IMR-90 (cell line): Measurements from ENCODE around the gene BTBD9. TPM values are rescaled to one million over a fixed set of nuclear protein-coding genes. Genes with fewer than 3 reads are reported as not detected.

Source experiments
- ATAC-seq: fragments of 200-7000 bp; cut with Tn5 transposase; 2 replicates; pipeline ENCODE4 v1.9.1; 2020; ENCODE audit warnings: low read depth, mild to moderate bottlenecking, moderate library complexity
- BruUV-seq: library from RNA; stranded (reverse); fragments of 400-500 nt; replicated peaks from 2 replicates; lab custom pipeline; 2021; lab: Mats Ljungman, UMichigan
- CTCF ChIA-PET: fragments of 300-600 bp; formaldehyde crosslinking; extraction: SDS; loops from one replicate; lab custom pipeline; 2021; ENCODE audit warnings: antibody characterized with exemption; lab: Yijun Ruan, JAX
- POLR2A ChIA-PET: fragments of 300-600 bp; sonication (Branson Sonifier 250); formaldehyde crosslinking; loops from one replicate; lab custom pipeline; 2022; ENCODE audit warnings: antibody characterized with exemption; ENCODE audit not compliant: unreplicated experiment; lab: Charles Lee
- DNase-seq: peaks from one replicate; pipeline ENCODE4 v3.0.0; 2013
- H2AFZ ChIP-seq: replicated peaks from 2 replicates; pipeline ENCODE3; 2013; ENCODE audit warnings: low read length, mild to moderate bottlenecking; ENCODE audit not compliant: poor library complexity
- H2AK5ac ChIP-seq: 2 replicates; pipeline ENCODE4 v1.6.1; 2013; ENCODE audit warnings: low read depth, low read length, inconsistent platforms
- H2AK9ac ChIP-seq: replicated peaks from 2 replicates; pipeline ENCODE3; 2013; ENCODE audit warnings: mild to moderate bottlenecking, low read depth, low read length, moderate library complexity; ENCODE audit not compliant: poor library complexity
- H2BK120ac ChIP-seq: 2 replicates; pipeline ENCODE4 v1.6.1; 2013; ENCODE audit warnings: low read depth, low read length, inconsistent platforms
- H2BK15ac ChIP-seq: 3 replicates; pipeline ENCODE4 v1.6.1; 2013; ENCODE audit warnings: low read depth, low read length, inconsistent platforms
- H2BK20ac ChIP-seq: 2 replicates; pipeline ENCODE4 v1.6.1; 2013; ENCODE audit warnings: low read depth, mild to moderate bottlenecking, inconsistent platforms, low read length, moderate library complexity
- H2BK5ac ChIP-seq: 2 replicates; pipeline ENCODE4 v1.6.1; 2013; ENCODE audit warnings: mild to moderate bottlenecking, low read depth, low read length, inconsistent platforms; ENCODE audit not compliant: poor library complexity, severe bottlenecking
- H3K14ac ChIP-seq: replicated peaks from 2 replicates; pipeline ENCODE4 v1.6.1; 2013; ENCODE audit warnings: low read depth, low read length, inconsistent platforms
- H3K18ac ChIP-seq: 2 replicates; pipeline ENCODE4 v1.6.1; 2013; ENCODE audit warnings: low read depth, low read length, control low read depth
- H3K23ac ChIP-seq: 2 replicates; pipeline ENCODE4 v1.6.1; 2013; ENCODE audit warnings: low read depth, low read length, inconsistent platforms
- H3K27ac ChIP-seq: 2 replicates; pipeline ENCODE4 v1.5.1; 2013; ENCODE audit warnings: mild to moderate bottlenecking, control low read depth, low read length; ENCODE audit not compliant: insufficient read depth
- H3K27me3 ChIP-seq: 2 replicates; pipeline ENCODE4 v1.6.1; 2013; ENCODE audit warnings: low read length; ENCODE audit not compliant: control insufficient read depth, insufficient read depth
- H3K36me3 ChIP-seq: 2 replicates; pipeline ENCODE4 v1.6.1; 2013; ENCODE audit warnings: low read length, mixed read lengths; ENCODE audit not compliant: control insufficient read depth, insufficient read depth
- H3K4ac ChIP-seq: 2 replicates; pipeline ENCODE4 v1.6.1; 2013; ENCODE audit warnings: low read depth, low read length, inconsistent platforms
- H3K4me1 ChIP-seq: 2 replicates; pipeline ENCODE4 v1.6.1; 2013; ENCODE audit warnings: low read length, mixed read lengths; ENCODE audit not compliant: control insufficient read depth, insufficient read depth
- H3K4me2 ChIP-seq: 2 replicates; pipeline ENCODE4 v1.6.1; 2013; ENCODE audit warnings: low read depth, mild to moderate bottlenecking, control low read depth, low read length, moderate library complexity
- H3K4me3 ChIP-seq: 2 replicates; pipeline ENCODE4 v1.5.1; 2013; ENCODE audit warnings: low read depth, mild to moderate bottlenecking, control low read depth, low read length, moderate library complexity; ENCODE audit not compliant: insufficient read depth
- H3K56ac ChIP-seq: 2 replicates; pipeline ENCODE4 v1.6.1; 2013; ENCODE audit warnings: low read length, inconsistent platforms; ENCODE audit not compliant: insufficient read depth; ENCODE audit errors: extremely low read depth
- H3K79me1 ChIP-seq, 2 experiments: 2 replicates each; pipeline ENCODE4 v1.6.1; 2013; ENCODE audit warnings: low read length in 2 of 2, inconsistent platforms in 1 of 2, low read depth in 1 of 2
- H3K9ac ChIP-seq: 2 replicates; pipeline ENCODE4 v1.6.1; 2013; ENCODE audit warnings: low read depth, low read length, control low read depth
- H3K9me1 ChIP-seq: 2 replicates; pipeline ENCODE4 v1.6.1; 2013; ENCODE audit warnings: low read length, inconsistent platforms; ENCODE audit not compliant: insufficient read depth
- H3K9me3 ChIP-seq: 2 replicates; pipeline ENCODE4 v1.6.1; 2013; ENCODE audit warnings: low read length; ENCODE audit not compliant: control insufficient read depth, insufficient read depth
- H4K20me1 ChIP-seq: 2 replicates; pipeline ENCODE4 v1.6.1; 2013; ENCODE audit warnings: low read length, inconsistent platforms; ENCODE audit not compliant: insufficient read depth
- H4K5ac ChIP-seq: 2 replicates; pipeline ENCODE4 v1.6.1; 2013; ENCODE audit warnings: mild to moderate bottlenecking, low read depth, low read length, control low read depth
- H4K8ac ChIP-seq, 2 experiments: 2 replicates each; pipeline ENCODE4 v1.6.1; 2013; ENCODE audit warnings: low read depth in 2 of 2, low read length in 2 of 2, control low read depth in 1 of 2, inconsistent platforms in 1 of 2
- H4K91ac ChIP-seq: 2 replicates; pipeline ENCODE4 v1.6.1; 2013; ENCODE audit warnings: low read depth, low read length, inconsistent platforms; ENCODE audit not compliant: insufficient read depth
- BHLHE40 ChIP-seq: fragments of 150-350 bp; IDR thresholded peaks from 2 replicates; pipeline ENCODE4 v1.6.1; 2016; ENCODE audit warnings: mild to moderate bottlenecking, low read depth, low read length
- CEBPB ChIP-seq: IDR thresholded peaks from 2 replicates; pipeline ENCODE4 v1.6.1; 2012; ENCODE audit warnings: low read depth, low read length, improper control_type of control experiment
- CHD1 ChIP-seq: IDR thresholded peaks from 2 replicates; pipeline ENCODE4 v1.6.1; 2012; ENCODE audit warnings: low read depth, low read length, improper control_type of control experiment
- CTCF ChIP-seq: conservative IDR thresholded peaks from 2 replicates; pipeline ENCODE4 v1.5.1; 2012; ENCODE audit warnings: mild to moderate bottlenecking, low read depth, low read length, improper control_type of control experiment
- ELK1 ChIP-seq: fragments of 150-350 bp; IDR thresholded peaks from 2 replicates; pipeline ENCODE4 v1.6.1; 2016; ENCODE audit warnings: low read depth, mild to moderate bottlenecking, low read length, moderate library complexity, borderline replicate concordance
- FOS ChIP-seq: fragments of 150-350 bp; IDR thresholded peaks from 2 replicates; pipeline ENCODE4 v1.6.1; 2016; ENCODE audit warnings: low read depth, low read length
- MAFK ChIP-seq: IDR thresholded peaks from 2 replicates; pipeline ENCODE4 v1.6.1; 2012; ENCODE audit warnings: low read depth, low read length, improper control_type of control experiment
- MAZ ChIP-seq: IDR thresholded peaks from 2 replicates; pipeline ENCODE4 v1.6.1; 2012; ENCODE audit warnings: low read depth, mild to moderate bottlenecking, low read length, improper control_type of control experiment, moderate library complexity, borderline replicate concordance
- MXI1 ChIP-seq: IDR thresholded peaks from 2 replicates; pipeline ENCODE4 v1.6.1; 2012; ENCODE audit warnings: low read depth, mild to moderate bottlenecking, low read length, moderate library complexity, borderline replicate concordance
- NFE2L2 ChIP-seq: fragments of 150-350 bp; IDR thresholded peaks from 2 replicates; pipeline ENCODE4 v1.6.1; 2016; ENCODE audit warnings: low read depth, mild to moderate bottlenecking, low read length
- POLR2A ChIP-seq: IDR thresholded peaks from 2 replicates; pipeline ENCODE4 v1.6.1; 2012; ENCODE audit warnings: mild to moderate bottlenecking, low read depth, low read length
- RAD21 ChIP-seq: IDR thresholded peaks from 2 replicates; pipeline ENCODE4 v1.6.1; 2012; ENCODE audit warnings: low read length, improper control_type of control experiment
- RCOR1 ChIP-seq: IDR thresholded peaks from 2 replicates; pipeline ENCODE4 v1.6.1; 2012; ENCODE audit warnings: mild to moderate bottlenecking, low read length, improper control_type of control experiment; ENCODE audit not compliant: insufficient replicate concordance
- RFX5 ChIP-seq: IDR thresholded peaks from 2 replicates; pipeline ENCODE4 v1.8.0; 2012; ENCODE audit warnings: low read depth, mild to moderate bottlenecking, low read length, moderate library complexity
- SMC3 ChIP-seq: fragments of 150-350 bp; IDR thresholded peaks from 2 replicates; pipeline ENCODE4 v1.6.1; 2016; ENCODE audit warnings: low read depth, mild to moderate bottlenecking, antibody characterized with exemption, low read length, moderate library complexity
- USF2 ChIP-seq: fragments of 150-350 bp; IDR thresholded peaks from 2 replicates; pipeline ENCODE4 v1.6.1; 2017; ENCODE audit warnings: mild to moderate bottlenecking, antibody characterized with exemption, low read length, low read depth
- WGBS, 2 experiments: methylation state at CpG; one replicate each; pipeline versions ENCODE4 v1.1.5 to v1.1.7; 2013; ENCODE audit warnings: missing lambda C conversion rate in 2 of 2; ENCODE audit not compliant: insufficient read length in 1 of 2; ENCODE audit errors: extremely low coverage in 2 of 2; 5-methylcytosine and 5-hydroxymethylcytosine counted together
- dilution Hi-C: fragments of 300-500 bp; cut with HindIII; formaldehyde crosslinking; loops from one replicate; pipeline ENCODE4 v1.14.3; 2018; ENCODE audit warnings: low sequenced_read_pairs; ENCODE audit not compliant: unreplicated experiment
- in situ Hi-C: fragments of 300-500 bp; cut with MboI; formaldehyde crosslinking; loops from 3 replicates; pipeline ENCODE4 v1.14.3; 2019; ENCODE audit warnings: low sequenced_read_pairs, inconsistent platforms, mixed read lengths
- intact Hi-C: fragments of 100-400 bp; cut with micrococcal nuclease; formaldehyde crosslinking; loops from 2 replicates; pipeline ENCODE4 v1.10.0; 2022
- polyA plus RNA-seq, 3 experiments: library from polyadenylated mRNA; depleted of rRNA; stranded (reverse); fragments of >200 nt; gene quantifications; 2 replicates each; pipeline ENCODE4 v1.2.3, GENCODE V29; 2012; ENCODE audit warnings: low replicate concordance in 1 of 3
- total RNA-seq: library from RNA; depleted of rRNA; stranded (reverse); fragments of >200 nt; gene quantifications from 2 replicates; pipeline ENCODE4 v1.2.3, GENCODE V29; 2012

BTBD9 gene
- total and polyA plus RNA-seq, 2 of the 4 experiments (the other 2 are of a cell fraction): 4.1 to 22.0 TPM

GRCh38 chr6:38141716-38142115, 498.0 kb downstream of the BTBD9 start:
- H3K4ac ChIP-seq: no peak overlapping the region
- H4K8ac ChIP-seq: no peak overlapping the region
- H3K23ac ChIP-seq: 0 out of 2 replicates have a peak overlapping the region, but pooled peaks have one; percentile 7
- no peak overlapping the region for H3K9ac ChIP-seq
- POLR2A ChIA-PET: no interaction called here
- WGBS, 2 experiments: no CpG with 5 or more reads among the region's 6 CpGs
- no peak overlapping the region for H3K4me3 ChIP-seq
- no peak overlapping the region for H3K56ac ChIP-seq
- no peak for ATAC-seq
- H3K4me2 ChIP-seq: no peak overlapping the region
- no peak for DNase-seq
- intact Hi-C loops: loop anchor here (10.0 kb wide), 2 partner anchors 107 to 423 kb away; no protein-coding TSS in a partner anchor
- H2BK5ac ChIP-seq: no peak overlapping the region
- H3K9me3 ChIP-seq: no peaks in the 10 kb centered on the region
- H2BK120ac ChIP-seq: no peak overlapping the region
- dilution Hi-C loops: no loop called here
- H2AK5ac ChIP-seq: no peak overlapping the region
- no peak overlapping the region for H2AFZ ChIP-seq
- BruUV-seq: no TSS peak
- peaks cover 7% of the 10 kb centered on the region for H3K4me1 ChIP-seq
- H3K36me3 ChIP-seq: peaks cover 3% of the 10 kb centered on the region; the same call in 1 of the 2 replicates
- CTCF ChIA-PET: no interaction called here
- H2BK15ac ChIP-seq: no peak overlapping the region
- H2BK20ac ChIP-seq: no peak overlapping the region
- peaks cover 58 to 86% of the 10 kb centered on the region in 2 experiments for H3K79me1 ChIP-seq
- H2AK9ac ChIP-seq: no peak overlapping the region
- peaks cover 31% of the 10 kb centered on the region for H3K9me1 ChIP-seq
- H4K20me1 ChIP-seq: peaks cover 64% of the 10 kb centered on the region
- H4K91ac ChIP-seq: no peak overlapping the region
- in situ Hi-C loops: no loop called here
- TF ChIP-seq RCOR1: no peak
- TF ChIP-seq POLR2A: no peak
- TF ChIP-seq SMC3: no peak
- TF ChIP-seq CHD1: no peak
- TF ChIP-seq RAD21: no peak
- TF ChIP-seq MXI1: no peak
- no peak for TF ChIP-seq ELK1
- no peak for TF ChIP-seq FOS
- no peak for TF ChIP-seq USF2
- no peak for TF ChIP-seq MAZ
- no peak for TF ChIP-seq NFE2L2
- TF ChIP-seq BHLHE40: no peak
- TF ChIP-seq MAFK: no peak
- no peak for TF ChIP-seq RFX5
- TF ChIP-seq CEBPB: no peak
- no peak for TF ChIP-seq CTCF
- H3K14ac ChIP-seq: no peak overlapping the region
- no peak overlapping the region for H3K18ac ChIP-seq
- H4K5ac ChIP-seq: no peak overlapping the region
- H3K27me3 ChIP-seq: no peaks in the 10 kb centered on the region
- H3K27ac ChIP-seq: no peak overlapping the region
